Endodermal cell (in vitro differentiated cells): ENCODE measurements around the gene IL22RA2. TPM values are rescaled to one million over a fixed set of nuclear protein-coding genes. Genes with fewer than 3 reads are reported as not detected.
"Not testable (repeated sequence)": the region's sequence is repeated elsewhere in the genome, so short reads cannot be mapped to it uniquely, and the experiment has no call there.

Experiments used
- DNase-seq: peaks from one replicate; pipeline ENCODE4 v3.0.0-alpha.2; 2017
- H3K27ac ChIP-seq: 2 replicates; pipeline ENCODE4 v1.5.1; 2013; ENCODE audit warnings: mild to moderate bottlenecking, low read depth, low read length, moderate library complexity
- H3K27me3 ChIP-seq: 2 replicates; pipeline ENCODE4 v1.6.1; 2013; ENCODE audit warnings: mild to moderate bottlenecking, low read length, moderate library complexity; ENCODE audit not compliant: insufficient read depth, control insufficient read depth, poor library complexity, severe bottlenecking
- H3K36me3 ChIP-seq: 2 replicates; pipeline ENCODE4 v1.7.0; 2013; ENCODE audit warnings: mild to moderate bottlenecking, low read length, moderate library complexity; ENCODE audit not compliant: control insufficient read depth, insufficient read depth
- H3K4me1 ChIP-seq: one replicate; pipeline ENCODE4 v1.7.0; 2013; ENCODE audit warnings: low read length; ENCODE audit not compliant: control insufficient read depth, insufficient read depth
- H3K4me3 ChIP-seq: 2 replicates; pipeline ENCODE4 v1.5.1; 2013; ENCODE audit warnings: mild to moderate bottlenecking, low read length, moderate library complexity
- H3K9ac ChIP-seq: 2 replicates; pipeline ENCODE4 v1.6.1; 2013; ENCODE audit warnings: mild to moderate bottlenecking, low read length, moderate library complexity; ENCODE audit not compliant: poor library complexity, severe bottlenecking; ENCODE audit errors: extremely low read depth
- H3K9me3 ChIP-seq: 2 replicates; pipeline ENCODE4 v1.6.1; 2013; ENCODE audit warnings: mild to moderate bottlenecking, low read length, moderate library complexity; ENCODE audit not compliant: control insufficient read depth
- H3K27ac Mint-ChIP-seq: 2 replicates; pipeline ENCODE4 v1.8.0; 2020; ENCODE audit warnings: mixed read lengths
- H3K27me3 Mint-ChIP-seq: 2 replicates; pipeline ENCODE4 v1.8.0; 2021; ENCODE audit warnings: mild to moderate bottlenecking, mixed read lengths; ENCODE audit not compliant: insufficient read depth
- H3K36me3 Mint-ChIP-seq: 2 replicates; pipeline ENCODE4 v1.8.0; 2020; ENCODE audit warnings: low read depth, mixed read lengths
- H3K4me1 Mint-ChIP-seq: 2 replicates; pipeline ENCODE4 v1.8.0; 2020; ENCODE audit warnings: mixed read lengths
- H3K4me3 Mint-ChIP-seq: 2 replicates; pipeline ENCODE4 v1.8.0; 2020; ENCODE audit warnings: mild to moderate bottlenecking, moderate library complexity, mixed read lengths
- H3K9me3 Mint-ChIP-seq: 2 replicates; pipeline ENCODE4 v1.8.0; 2020; ENCODE audit warnings: mild to moderate bottlenecking, mixed read lengths
- CTCF ChIP-seq: fragments of 200-600 bp; sonication (generic); conservative IDR thresholded peaks from 2 replicates; pipeline ENCODE4 v1.5.0; 2021; ENCODE audit warnings: antibody characterized with exemption, mild to moderate bottlenecking
- WGBS, 2 experiments: methylation state at CpG; one replicate each; pipeline versions ENCODE4 v1.1.5 to v1.1.7; 2013; ENCODE audit warnings: missing lambda C conversion rate in 2 of 2, mixed read lengths in 1 of 2; ENCODE audit not compliant: insufficient coverage in 1 of 2, insufficient read length in 1 of 2; 5-methylcytosine and 5-hydroxymethylcytosine counted together
- total RNA-seq, 2 donors: library from RNA; stranded (reverse); fragmentation: NEBNext Ultra II Directional in 1 of 2; extraction: Animal tissue kit (Norgen Biotek cat#: 25700) in 1 of 2; gene quantifications; 2 replicates in 1 of 2; 3 replicates in 1 of 2; pipeline ENCODE4 v1.2.1, GENCODE V29; 2021

IL22RA2 gene
- total RNA-seq, 2 donors from 2014 or later = not detected

DNA sequence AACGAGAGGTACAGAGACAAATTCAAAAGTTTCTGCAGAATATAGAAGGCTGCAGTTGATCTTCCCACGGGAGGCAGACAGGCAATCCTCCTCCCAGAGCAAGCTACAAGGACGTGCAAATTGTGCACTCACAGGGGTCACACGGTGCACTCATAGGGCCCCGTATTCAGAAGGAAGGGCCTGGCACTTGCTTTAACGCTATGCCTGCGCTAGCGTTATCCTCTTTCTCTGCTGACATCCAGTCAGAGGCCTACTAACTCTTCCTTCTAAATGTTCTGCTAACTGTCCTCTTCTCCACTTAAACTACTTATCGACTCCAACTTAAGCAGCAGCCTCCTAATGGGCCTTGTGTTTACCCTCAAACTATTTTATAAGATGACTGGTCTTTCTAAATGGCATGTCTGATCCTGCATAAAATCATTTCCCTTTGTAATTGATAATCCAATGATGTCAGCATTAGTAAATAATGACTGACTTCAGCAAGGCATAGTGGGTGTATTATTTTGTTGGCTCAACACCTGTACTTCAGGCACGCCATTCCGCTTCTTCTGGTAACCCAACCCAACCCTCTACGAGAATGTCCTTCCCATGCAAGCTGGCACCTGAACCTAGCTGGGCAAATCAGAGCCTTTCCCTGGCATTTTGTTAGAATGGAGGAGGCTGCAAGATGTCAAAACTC lies 43.6 kb upstream of the IL22RA2 start:
- Histone ChIP-seq H3K27me3 (no peaks in the 10 kb centered on the region), H3K27ac (no peak overlapping the region), H3K9me3 (peaks cover 12% of the 10 kb centered on the region), H3K9ac (no peak overlapping the region), H3K4me3 (peak overlapping the region; percentile 98), H3K36me3 (peaks cover 18% of the 10 kb centered on the region), H3K4me1 (no peaks in the 10 kb centered on the region)
- Mint-ChIP-seq H3K4me3 (peak overlapping the region; percentile 85), H3K9me3 (peaks cover 9% of the 10 kb centered on the region), H3K36me3 (peaks cover 26% of the 10 kb centered on the region), H3K27ac (no peak overlapping the region), H3K27me3 (no peaks in the 10 kb centered on the region), H3K4me1 (peaks cover 45% of the 10 kb centered on the region)
- 88% methylated on average over 10 to 12 of the region's 12 CpGs for WGBS, 2 experiments
- DNase-seq = no peak
- TF ChIP-seq CTCF = no peak

GRCh38 chr6:137216106-137216505 lies 42.7 kb upstream of the IL22RA2 start:
- no peak overlapping the region for H3K9ac ChIP-seq
- Mint-ChIP-seq H3K36me3 (peaks cover 36% of the 10 kb centered on the region), H3K4me3 (no peak overlapping the region), H3K27me3 (no peaks in the 10 kb centered on the region), H3K9me3 (peaks cover 18% of the 10 kb centered on the region), H3K4me1 (peaks cover 45% of the 10 kb centered on the region), H3K27ac (no peak overlapping the region)
- no peak for TF ChIP-seq CTCF
- no peak for DNase-seq
- H3K4me3 ChIP-seq = no peak overlapping the region
- no peak overlapping the region for H3K27ac ChIP-seq
- no peaks in the 10 kb centered on the region for H3K4me1 ChIP-seq
- peaks cover 21% of the 10 kb centered on the region for H3K36me3 ChIP-seq
- H3K9me3 ChIP-seq = peaks cover 21% of the 10 kb centered on the region
- H3K27me3 ChIP-seq = no peaks in the 10 kb centered on the region

- WGBS, 2 experiments = 98% methylated on average over 3 of the region's 3 CpGs; no CpG with 5 or more reads in 1 of the 2 experiments
- H3K9ac ChIP-seq, H3K27me3 Mint-ChIP-seq, H3K4me1 ChIP-seq, H3K27ac ChIP-seq, H3K4me3 ChIP-seq, DNase-seq, H3K4me3 Mint-ChIP-seq, H3K27me3 ChIP-seq, H3K27ac Mint-ChIP-seq: not testable (repeated sequence)
- Histone ChIP-seq H3K9me3 (peaks cover 26% of the 10 kb centered on the region), H3K36me3 (peaks cover 26% of the 10 kb centered on the region)
- H3K9me3 Mint-ChIP-seq = peaks cover 23% of the 10 kb centered on the region
- H3K4me1 Mint-ChIP-seq = peaks cover 43% of the 10 kb centered on the region
- H3K36me3 Mint-ChIP-seq = peaks cover 40% of the 10 kb centered on the region
These were observed 42.2 kb upstream of the IL22RA2 start for GRCh38 chr6:137215630-137216029.

DNA sequence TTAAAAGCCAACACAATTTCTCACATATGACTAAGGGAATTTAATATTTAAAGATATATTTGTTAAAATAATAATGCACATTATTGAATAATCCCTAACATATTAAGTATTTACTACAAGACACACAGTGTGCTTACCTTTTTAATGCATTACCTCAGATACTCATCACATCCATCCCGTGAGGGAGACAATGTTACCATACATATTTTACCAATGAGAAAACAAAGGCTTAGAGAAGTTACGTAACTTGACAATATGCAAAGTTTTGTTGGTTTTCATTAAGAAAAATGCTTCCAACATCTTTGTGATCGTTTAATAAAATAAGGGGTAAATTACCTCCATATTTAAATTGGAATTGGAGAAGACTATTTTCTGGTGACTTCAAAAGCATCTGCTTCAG lies 41.5 kb upstream of the IL22RA2 start:
- no peak overlapping the region for H3K4me3 ChIP-seq
- H3K27ac ChIP-seq = no peak overlapping the region
- Mint-ChIP-seq H3K27me3 (no peaks in the 10 kb centered on the region), H3K4me3 (no peak overlapping the region), H3K27ac (no peak overlapping the region), H3K36me3 (peaks cover 47% of the 10 kb centered on the region), H3K4me1 (peaks cover 36% of the 10 kb centered on the region), H3K9me3 (peaks cover 30% of the 10 kb centered on the region)
- no peaks in the 10 kb centered on the region for H3K4me1 ChIP-seq
- no peaks in the 10 kb centered on the region for H3K27me3 ChIP-seq
- WGBS, 2 experiments = 89 to 100% methylated on average over 1 to 3 of the region's 3 CpGs
- peaks cover 33% of the 10 kb centered on the region for H3K9me3 ChIP-seq
- peaks cover 33% of the 10 kb centered on the region for H3K36me3 ChIP-seq
- no peak for TF ChIP-seq CTCF
- DNase-seq = no peak
- H3K9ac ChIP-seq = no peak overlapping the region
